Endothelial cell of umbilical vein (primary cell): ENCODE data around the gene LRCOL1. TPM values are rescaled to one million over a fixed set of nuclear protein-coding genes. Genes with fewer than 3 reads are reported as not detected.

Experiments used
- BruUV-seq: library from RNA; stranded (reverse); fragments of 400-500 nt; replicated peaks from 2 replicates; lab custom pipeline; 2021; lab: Mats Ljungman, UMichigan
- CTCF ChIA-PET: fragments of 300-600, 350-600 bp; sonication (Branson Sonifier 250); formaldehyde crosslinking; loops from one replicate; lab custom pipeline; 2021; ENCODE audit warnings: antibody characterized with exemption, inconsistent platforms; lab: Charles Lee
- POLR2A ChIA-PET: fragments of 300-600, 350-600 bp; sonication (Branson Sonifier 250); formaldehyde crosslinking; loops from one replicate; lab custom pipeline; 2021; ENCODE audit warnings: antibody characterized with exemption, inconsistent platforms; lab: Charles Lee
- DNase-seq: peaks from one replicate; pipeline ENCODE4 v3.0.0-alpha.2; 2011; ENCODE audit warnings: low read depth, low spot score
- FAIRE-seq: peaks from 2 replicates; lab custom pipeline; 2011; peaks lifted over from hg19 to GRCh38; lab: Jason Lieb, UNC
- H2AFZ ChIP-seq: 2 replicates; pipeline ENCODE4 v1.6.0; 2012; ENCODE audit warnings: low read depth, low read length, control low read depth, inconsistent platforms
- H3K27ac ChIP-seq: 2 replicates; pipeline ENCODE4 v1.5.1; 2011; ENCODE audit warnings: low read depth, mild to moderate bottlenecking, control low read depth, low read length, moderate library complexity; ENCODE audit not compliant: insufficient read depth
- H3K27me3 ChIP-seq, 2 experiments: 2 replicates each; pipeline versions ENCODE4 v1.6.0 to v1.6.1; 2011; ENCODE audit warnings: low read length in 2 of 2, mixed read lengths in 1 of 2; ENCODE audit not compliant: control insufficient read depth in 2 of 2, insufficient read depth in 2 of 2
- H3K36me3 ChIP-seq, 2 experiments: 2 replicates in 1 of 2; 3 replicates in 1 of 2; pipeline ENCODE4 v1.5.1; 2011; ENCODE audit warnings: low read length in 2 of 2, mild to moderate bottlenecking in 1 of 2, moderate library complexity in 1 of 2; ENCODE audit not compliant: control insufficient read depth in 2 of 2, insufficient read depth in 2 of 2; ENCODE audit errors: extremely low read depth in 1 of 2
- H3K4me1 ChIP-seq: 3 replicates; pipeline ENCODE4 v1.5.1; 2011; ENCODE audit warnings: mild to moderate bottlenecking, low read length; ENCODE audit not compliant: control insufficient read depth, insufficient read depth; ENCODE audit errors: extremely low read depth
- H3K4me2 ChIP-seq: 2 replicates; pipeline ENCODE4 v1.6.1; 2011; ENCODE audit warnings: low read length, control low read depth, mixed read lengths; ENCODE audit not compliant: insufficient read depth
- H3K4me3 ChIP-seq, 3 experiments: fragments of 200-600 bp in 1 of 3; sonication (generic), shearing (Covaris generic) in 1 of 3; replicated peaks in 1 of 3; 2 replicates each; pipeline ENCODE4 v1.5.1; 2011 to 2016; ENCODE audit warnings: control low read depth in 3 of 3, low read length in 3 of 3, mild to moderate bottlenecking in 2 of 3, inconsistent platforms in 1 of 3, low read depth in 1 of 3, moderate library complexity in 1 of 3; ENCODE audit not compliant: insufficient read depth in 1 of 3
- H3K79me2 ChIP-seq: 2 replicates; pipeline ENCODE4 v1.6.0; 2012; ENCODE audit warnings: low read length, inconsistent platforms; ENCODE audit not compliant: control insufficient read depth, insufficient read depth
- H3K9ac ChIP-seq: replicated peaks from 2 replicates; pipeline ENCODE3; 2011; ENCODE audit warnings: low read length, control low read depth; ENCODE audit not compliant: insufficient read depth; ENCODE audit errors: extremely low read depth
- H3K9me1 ChIP-seq: replicated peaks from 3 replicates; pipeline ENCODE4 v1.6.0; 2011; ENCODE audit warnings: mild to moderate bottlenecking, low read length; ENCODE audit not compliant: control insufficient read depth, insufficient read depth; ENCODE audit errors: extremely low read depth
- H3K9me3 ChIP-seq: replicated peaks from 2 replicates; pipeline ENCODE4 v1.5.1; 2012; ENCODE audit warnings: low read length, inconsistent platforms; ENCODE audit not compliant: control insufficient read depth, insufficient read depth
- H4K20me1 ChIP-seq: replicated peaks from 2 replicates; pipeline ENCODE3; 2011; ENCODE audit warnings: mild to moderate bottlenecking, low read length; ENCODE audit not compliant: control insufficient read depth, insufficient read depth; ENCODE audit errors: extremely low read depth
- CTCF ChIP-seq, 2 donors: IDR thresholded peaks; 1 replicate in 1 of 2; 2 replicates in 1 of 2; pipeline ENCODE4 v1.5.1; 2011; ENCODE audit warnings: low read length in 2 of 2, mild to moderate bottlenecking in 2 of 2, moderate library complexity in 2 of 2, control low read depth in 1 of 2, inconsistent platforms in 1 of 2, low read depth in 1 of 2; ENCODE audit not compliant: insufficient read depth in 1 of 2; ENCODE audit errors: extremely low read depth in 1 of 2
- EZH2 ChIP-seq: IDR thresholded peaks from 2 replicates; pipeline ENCODE4 v1.6.1; 2012; ENCODE audit warnings: borderline replicate concordance, low read depth, mild to moderate bottlenecking, moderate library complexity, low read length, inconsistent platforms; ENCODE audit not compliant: severe bottlenecking
- FOS ChIP-seq: IDR thresholded peaks from 2 replicates; pipeline ENCODE4 v1.6.1; 2011; ENCODE audit warnings: mild to moderate bottlenecking, low read length, moderate library complexity, borderline replicate concordance; ENCODE audit not compliant: insufficient read depth
- GATA2 ChIP-seq: IDR thresholded peaks from 2 replicates; pipeline ENCODE4 v1.7.0; 2011; ENCODE audit warnings: low read depth, mild to moderate bottlenecking, moderate library complexity, mixed read lengths, low read length; ENCODE audit not compliant: insufficient read length, insufficient read depth
- JUN ChIP-seq: IDR thresholded peaks from 2 replicates; pipeline ENCODE4 v1.6.1; 2011; ENCODE audit warnings: borderline replicate concordance, low read depth; ENCODE audit not compliant: insufficient read length, insufficient read depth
- MAX ChIP-seq: IDR thresholded peaks from 2 replicates; pipeline ENCODE4 v1.6.1; 2011; ENCODE audit not compliant: insufficient read depth, insufficient read length
- MYC ChIP-seq: IDR thresholded peaks from one replicate; pipeline ENCODE4 v1.6.1; 2011; ENCODE audit warnings: mild to moderate bottlenecking, low read depth, low read length
- POLR2A ChIP-seq: IDR thresholded peaks from 2 replicates; pipeline ENCODE4 v1.6.1; 2012; ENCODE audit warnings: low read depth, mild to moderate bottlenecking, control low read depth, low read length
- POLR2AphosphoS5 ChIP-seq: IDR thresholded peaks from 2 replicates; pipeline ENCODE4 v1.6.1; 2012; ENCODE audit warnings: low read depth, mild to moderate bottlenecking, control low read depth, low read length, moderate library complexity; ENCODE audit not compliant: insufficient read depth
- dilution Hi-C: fragments of 300-500 bp; cut with MboI; formaldehyde crosslinking; loops from one replicate; pipeline ENCODE4 v1.15.0; 2019; ENCODE audit warnings: low sequenced_read_pairs; ENCODE audit not compliant: extremely low pct_ligation_motif_present
- intact Hi-C: fragments of 100-400 bp; cut with micrococcal nuclease; formaldehyde crosslinking; loops from one replicate; pipeline ENCODE4 v1.10.0; 2022
- polyA plus RNA-seq, 4 experiments: library from polyadenylated mRNA; depleted of rRNA in 3 of 4; stranded (reverse) in 3 of 4; unstranded in 1 of 4; fragments of >200 nt; gene quantifications; 2 replicates each; pipeline versions ENCODE4 v1.2.1 to v1.2.3, GENCODE V29; 2011 to 2012; ENCODE audit warnings: missing spikeins in 1 of 4
- total RNA-seq: library from RNA; stranded (reverse); gene quantifications from 2 replicates; pipeline ENCODE4 v1.2.3, GENCODE V29; 2021

Gene LRCOL1
- total and polyA plus RNA-seq, 2 donors (not counting 3 experiments of a cell fraction or from before 2014, with no cell fraction given), result 1.2 to 1.5 TPM

- Histone ChIP-seq H3K9me1 (no peaks in the 10 kb centered on the region), H3K4me3 (no peak overlapping the region), H3K27me3 (peaks cover 11 to 12% of the 10 kb centered on the region in 2 experiments), H3K9me3 (no peaks in the 10 kb centered on the region), H3K4me2 (no peak overlapping the region), H3K27ac (no peak overlapping the region), H3K4me1 (no peaks in the 10 kb centered on the region), H3K9ac (no peak overlapping the region), H4K20me1 (no peaks in the 10 kb centered on the region), H3K79me2 (no peaks in the 10 kb centered on the region), H2AFZ (no peak overlapping the region), H3K36me3 (peaks cover 0 to 8% of the 10 kb centered on the region in 2 experiments)
- POLR2A ChIA-PET, result no interaction called here
- BruUV-seq, result no TSS peak
- FAIRE-seq, result no peak
- intact Hi-C loops, result no loop called here
- TF ChIP-seq JUN, result no peak
- no peak for TF ChIP-seq EZH2
- no peak for DNase-seq
- CTCF ChIA-PET, result interaction anchor here (1.6 kb wide), 1 partner anchor 16 kb away, joined by 3 read pairs; no protein-coding TSS in a partner anchor
- dilution Hi-C loops, result no loop called here
Observed at GRCh38 chr12:132622437-132623071, 12.2 kb upstream of the LRCOL1 start.

- ChIA-PET CTCF (interaction anchor here (1.3 to 1.6 kb wide), 2 partner anchors 13 to 17 kb away, joined by 3 read pairs; no protein-coding TSS in a partner anchor), POLR2A (no interaction called here)
- H3K9me1 ChIP-seq, result no peaks in the 10 kb centered on the region
- peaks cover 0 to 8% of the 10 kb centered on the region in 2 experiments for H3K36me3 ChIP-seq
- H3K9ac ChIP-seq, result no peak overlapping the region
- DNase-seq, result no peak
- peaks cover 18 to 19% of the 10 kb centered on the region in 2 experiments for H3K27me3 ChIP-seq
- no peak for FAIRE-seq
- H3K27ac ChIP-seq, result no peak overlapping the region
- no peaks in the 10 kb centered on the region for H4K20me1 ChIP-seq
- H2AFZ ChIP-seq, result no peak overlapping the region
- H3K4me2 ChIP-seq, result no peak overlapping the region
- H3K79me2 ChIP-seq, result no peaks in the 10 kb centered on the region
- H3K9me3 ChIP-seq, result peaks cover 3% of the 10 kb centered on the region
- no peaks in the 10 kb centered on the region for H3K4me1 ChIP-seq
- no peak for TF ChIP-seq FOS
- TF ChIP-seq JUN, result no peak
- TF ChIP-seq MYC, result no peak
- TF ChIP-seq EZH2, result no peak
- no peak for TF ChIP-seq POLR2A
- no peak for TF ChIP-seq POLR2AphosphoS5
- TF ChIP-seq CTCF (IDR thresholded peaks at IDR 0.05; ENCODE audit: extremely low read depth in 1 of 2, insufficient read depth in 1 of 2, low read depth in 1 of 2, low read length in 2 of 2), result no peak
- TF ChIP-seq MAX, result no peak
- no peak for TF ChIP-seq GATA2
- no TSS peak for BruUV-seq
- dilution Hi-C loops, result no loop called here
- H3K4me3 ChIP-seq, result no peak overlapping the region
- intact Hi-C loops, result no loop called here
Observed at GRCh38 chr12:132621657-132622435, 11.5 kb upstream of the LRCOL1 start.
